Heart left ventricle (tissue), 16 donors: Measurements from ENCODE around the gene GPR89A. TPM values are rescaled to one million over a fixed set of nuclear protein-coding genes. Genes with fewer than 3 reads are reported as not detected.
"Not testable (repeated sequence)": the region's sequence is repeated elsewhere in the genome, so short reads cannot be mapped to it uniquely, and the experiment has no call there.

Source experiments
- ATAC-seq, 4 donors: fragments of 200-7000 bp; cut with Tn5 transposase; one replicate each; pipeline ENCODE4 v1.9.1; 2020 to 2022; ENCODE audit warnings: moderate library complexity in 4 of 4, mild to moderate bottlenecking in 3 of 4, moderate number of reproducible peaks in 1 of 4
- DNase-seq, 5 donors: peaks; one replicate each; pipeline ENCODE4 v3.0.0-alpha.2; 2020
- H3K27ac ChIP-seq, 12 donors: fragments of 200-600 bp; sonication (generic) in 4 of 12; one replicate each; pipeline versions ENCODE4 v1.5.0 to v1.8.0; 2016 to 2022; ENCODE audit warnings: mild to moderate bottlenecking in 2 of 12
- H3K27me3 ChIP-seq, 9 donors: fragments of 200-600 bp; sonication (generic) in 2 of 9; one replicate each; pipeline versions ENCODE4 v1.5.1 to v1.8.0; 2016 to 2022; ENCODE audit warnings: mild to moderate bottlenecking in 3 of 9
- H3K36me3 ChIP-seq, 9 donors: fragments of 200-600 bp; sonication (generic) in 2 of 9; one replicate each; pipeline versions ENCODE4 v1.5.0 to v1.8.0; 2018 to 2022; ENCODE audit warnings: mild to moderate bottlenecking in 2 of 9
- H3K4me1 ChIP-seq, 12 donors: fragments of 200-600 bp; sonication (generic) in 4 of 12; one replicate each; pipeline versions ENCODE4 v1.5.0 to v1.8.0; 2016 to 2022; ENCODE audit warnings: mild to moderate bottlenecking in 3 of 12
- H3K4me3 ChIP-seq, 12 donors: fragments of 200-600 bp; sonication (generic) in 4 of 12; one replicate each; pipeline versions ENCODE4 v1.5.0 to v1.8.0; 2017 to 2022; ENCODE audit warnings: mild to moderate bottlenecking in 9 of 12, moderate library complexity in 4 of 12
- H3K9me3 ChIP-seq, 12 donors: fragments of 200-600 bp; sonication (generic) in 4 of 12; one replicate each; pipeline versions ENCODE4 v1.5.0 to v1.8.0; 2016 to 2022; ENCODE audit warnings: mild to moderate bottlenecking in 1 of 12
- CTCF ChIP-seq, 12 donors: fragments of 200-600 bp; sonication (generic) in 4 of 12; IDR thresholded peaks; one replicate each; pipeline versions ENCODE4 v1.5.0 to v1.8.0; 2018 to 2022; ENCODE audit warnings: antibody characterized with exemption in 12 of 12, mild to moderate bottlenecking in 5 of 12
- POLR2A ChIP-seq, 2 donors: fragments of 450-650 bp; IDR thresholded peaks; one replicate each; pipeline ENCODE4 v1.6.1; 2017; ENCODE audit warnings: antibody characterized with exemption in 2 of 2, mild to moderate bottlenecking in 2 of 2, moderate library complexity in 2 of 2
- WGBS, 4 donors: extraction: QIAGEN DNeasy Blood & Tissue Kit in 2 of 4; methylation state at CpG; one replicate each; pipeline versions ENCODE4 v1.1.5 to v1.1.7; 2013 to 2018; 5-methylcytosine and 5-hydroxymethylcytosine counted together
- intact Hi-C, 10 donors: fragments of 100-400 bp; cut with DNase I; formaldehyde crosslinking; loops; one replicate each; pipeline versions ENCODE4 v1.11.1 to v1.14.2; 2022
- long read RNA-seq, 3 donors: library from polyadenylated mRNA; unstranded; transcript quantifications; one replicate each; pipeline ENCODE4 v2.0.0, GENCODE V29; 2020 to 2021
- polyA plus RNA-seq, 2 donors: library from polyadenylated mRNA; stranded (reverse); fragments of 200-250 nt; gene quantifications; one replicate each; pipeline ENCODE4 v1.2.3, GENCODE V29; 2013
- total RNA-seq, 9 donors: library from RNA; depleted of rRNA in 2 of 9; stranded (reverse); fragments of >200 nt in 2 of 9; fragmentation: NEBNext Ultra II Directional in 3 of 9; extraction: Animal tissue kit (Norgen Biotek cat#: 25700) in 3 of 9; gene quantifications; one replicate each; pipeline versions ENCODE4 v1.1.0 to v1.2.4, GENCODE V29; 2016 to 2023
- donor health status: ischemic (EF 13 %, LVEDD 7.1; RV severe dilation, severe dysfunction).
- donor health status: healthy with polysubstance abuse.
- donor health status: DM: no; HTN: yes; CAD: no.
- donor health status: DM: no; HTN: no; CAD: no.
- donor health status: ischemic (EF 25% LVEDD 6.9; RV normal size, moderate dysfunction).
- donor health status: ischemic (EF 25% LVEDD 5.7; RV mildly dilated, moderate dysfunction).
- donor health status: healthy.
- donor health status: DM: yes; HTN: yes; CAD: no.
- donor health status: ischemic (EF 35%, LVEDD 5.7; RV mildly dilated, moderate dysfunction).
- donor health status: nonischemic (EF 11% LVEDD 7.7; RV severe dilation, severe dysfunction).
- donor health status: DM: yes; HTN: yes; CAD: no.
- donor health status: PGD.
- donor health status: ischemic (EF 29% LVEDD 5.4; RV normal size, mild dysfunction).
- donor health status: nonischemic (EF 23%, LVEDD 6.1; RV moderate dilation, normal function).

GPR89A gene
- total RNA-seq: 10 to 100 TPM in 6 of 9 donors, 1 to 10 TPM in 3; 7.4 to 16.1 (median 10.8) TPM
- polyA plus RNA-seq: 10 to 100 TPM in 1 of 2 donors, 1 to 10 TPM in 1; 6.2 to 17.1 TPM
- long read RNA-seq, donor 1, partial matches to known transcripts: 1 of 5 reads
- long read RNA-seq, donor 1, other reads (novel, unspliced or antisense): 0 of 5 reads
- long read RNA-seq, donor 2, transcript GPR89A-201 (14 exons, 2,120 nt): major isoform, 33 of 39 reads
- long read RNA-seq, donor 2, partial matches to known transcripts: 4 of 39 reads
- long read RNA-seq, donor 2, other reads (novel, unspliced or antisense): 1 of 39 reads
- long read RNA-seq, donor 3, transcript GPR89A-201 (14 exons, 2,120 nt): major isoform, 5 of 10 reads
- long read RNA-seq, donor 3, partial matches to known transcripts: 3 of 10 reads
- long read RNA-seq, donor 3, other reads (novel, unspliced or antisense): 2 of 10 reads

- 0 to 1% (median 0%) methylated on average over 4 to 55 of the region's 71 CpGs for WGBS, 4 donors
- Histone ChIP-seq H3K4me1 (peaks cover 0 to 11% (median 7%) of the 10 kb centered on the region in 12 donors), H3K27ac (peak within 1 kb of the TSS in 11 of 12 donors; percentile 51 to 89 (median 82)), H3K4me3 (peak within 1 kb of the TSS; percentile 65 to 100 (median 88))
- H3K9me3 ChIP-seq, H3K36me3 ChIP-seq, intact Hi-C loops, H3K27me3 ChIP-seq: not testable (repeated sequence)
- peak; percentile 18 to 70 for TF ChIP-seq POLR2A (IDR thresholded peaks at IDR 0.05)
- DNase-seq (peak; percentile 95 to 97 (median 97)), ATAC-seq (peak; percentile 100)
Observed at GRCh38 chr1:145607833-145608733, at the start of gene GPR89A. Gene GPR89A (plus strand): TSS chr1:145607988. CDS start chr1:145608134, 146 bp downstream.

GRCh38 chr1:145586820-145587219, 21.0 kb upstream of the GPR89A start:
- WGBS, 4 donors: 84 to 92% (median 89%) methylated on average over 5 of the region's 5 CpGs
- H3K27ac ChIP-seq, intact Hi-C loops, H3K27me3 ChIP-seq, H3K36me3 ChIP-seq, H3K4me3 ChIP-seq, DNase-seq, ATAC-seq, H3K4me1 ChIP-seq, H3K9me3 ChIP-seq: not testable (repeated sequence)

GRCh38 chr1:145590806-145591205, 17.0 kb upstream of the GPR89A start:
- WGBS, 4 donors: 3 to 21% (median 11%) methylated on average over 3 to 5 of the region's 7 CpGs
- DNase-seq, H3K27me3 ChIP-seq, intact Hi-C loops, ATAC-seq, H3K9me3 ChIP-seq, H3K36me3 ChIP-seq, H3K27ac ChIP-seq, H3K4me3 ChIP-seq, H3K4me1 ChIP-seq: not testable (repeated sequence)
- peak in 5 of 12 donors; percentile 12 to 23 (median 18) for TF ChIP-seq CTCF (IDR thresholded peaks at IDR 0.05)

GRCh38 chr1:145592347-145592746, 15.4 kb upstream of the GPR89A start:
- ATAC-seq, H3K4me1 ChIP-seq, H3K36me3 ChIP-seq, H3K9me3 ChIP-seq, H3K27me3 ChIP-seq, DNase-seq, H3K4me3 ChIP-seq, H3K27ac ChIP-seq, intact Hi-C loops: not testable (repeated sequence)

- H3K27ac ChIP-seq, ATAC-seq, H3K9me3 ChIP-seq, H3K36me3 ChIP-seq, H3K4me1 ChIP-seq, H3K4me3 ChIP-seq, DNase-seq, intact Hi-C loops, H3K27me3 ChIP-seq: not testable (repeated sequence)
Observed at GRCh38 chr1:145595421-145595820, 12.4 kb upstream of the GPR89A start.

- H3K4me1 ChIP-seq, DNase-seq, H3K4me3 ChIP-seq, H3K27ac ChIP-seq, intact Hi-C loops, H3K27me3 ChIP-seq, ATAC-seq, H3K9me3 ChIP-seq, H3K36me3 ChIP-seq: not testable (repeated sequence)
- 51 to 65% (median 61%) methylated on average over 6 of the region's 6 CpGs for WGBS, 4 donors
Observed at GRCh38 chr1:145596236-145596635, 11.6 kb upstream of the GPR89A start.

GRCh38 chr1:145599426-145599825, 8.4 kb upstream of the GPR89A start:
- H3K27me3 ChIP-seq, intact Hi-C loops, H3K4me3 ChIP-seq, H3K9me3 ChIP-seq, H3K36me3 ChIP-seq, H3K27ac ChIP-seq, DNase-seq, H3K4me1 ChIP-seq, ATAC-seq: not testable (repeated sequence)
- WGBS, 4 donors: 75 to 82% (median 77%) methylated on average over 5 of the region's 5 CpGs
